ENCODE data around the gene PATJ.

DNA sequence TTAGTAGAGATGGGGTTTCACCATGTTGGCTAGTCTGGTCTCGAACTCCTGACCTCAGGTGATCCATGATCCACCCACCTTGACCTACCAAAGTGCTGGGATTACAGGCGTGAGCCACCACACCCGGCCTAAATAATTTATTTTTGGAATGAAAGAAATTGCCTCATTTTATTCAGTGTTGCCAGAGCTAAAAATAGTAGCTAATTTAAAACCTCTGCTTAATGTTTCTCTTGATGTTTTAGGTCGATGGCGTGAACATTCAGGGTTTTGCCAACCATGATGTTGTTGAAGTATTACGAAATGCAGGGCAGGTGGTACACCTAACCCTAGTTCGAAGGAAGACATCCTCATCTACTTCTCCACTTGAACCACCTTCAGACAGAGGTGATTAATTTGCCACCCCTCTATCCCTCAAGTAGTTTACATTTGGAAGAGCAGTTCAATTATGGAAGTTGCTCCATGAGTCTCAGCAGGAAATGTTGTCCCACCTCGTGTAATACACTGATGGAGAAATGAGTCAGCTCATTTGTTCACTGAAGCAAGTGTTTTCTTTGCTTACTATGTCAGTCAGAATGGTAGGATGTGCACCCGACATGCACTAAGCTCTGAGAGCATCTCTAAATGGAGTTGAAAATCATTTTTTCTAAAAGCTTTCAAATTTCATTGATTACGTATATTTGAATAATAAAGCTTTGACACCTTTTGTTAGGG, 54.9 kb downstream of the PATJ start:
- TF ChIP-seq, protein P1, sequence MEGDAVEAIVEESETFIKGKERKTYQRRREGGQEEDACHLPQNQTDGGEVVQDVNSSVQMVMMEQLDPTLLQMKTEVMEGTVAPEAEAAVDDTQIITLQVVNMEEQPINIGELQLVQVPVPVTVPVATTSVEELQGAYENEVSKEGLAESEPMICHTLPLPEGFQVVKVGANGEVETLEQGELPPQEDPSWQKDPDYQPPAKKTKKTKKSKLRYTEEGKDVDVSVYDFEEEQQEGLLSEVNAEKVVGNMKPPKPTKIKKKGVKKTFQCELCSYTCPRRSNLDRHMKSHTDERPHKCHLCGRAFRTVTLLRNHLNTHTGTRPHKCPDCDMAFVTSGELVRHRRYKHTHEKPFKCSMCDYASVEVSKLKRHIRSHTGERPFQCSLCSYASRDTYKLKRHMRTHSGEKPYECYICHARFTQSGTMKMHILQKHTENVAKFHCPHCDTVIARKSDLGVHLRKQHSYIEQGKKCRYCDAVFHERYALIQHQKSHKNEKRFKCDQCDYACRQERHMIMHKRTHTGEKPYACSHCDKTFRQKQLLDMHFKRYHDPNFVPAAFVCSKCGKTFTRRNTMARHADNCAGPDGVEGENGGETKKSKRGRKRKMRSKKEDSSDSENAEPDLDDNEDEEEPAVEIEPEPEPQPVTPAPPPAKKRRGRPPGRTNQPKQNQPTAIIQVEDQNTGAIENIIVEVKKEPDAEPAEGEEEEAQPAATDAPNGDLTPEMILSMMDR (IDR thresholded peaks at IDR 0.05; ENCODE audit: insufficient read depth, low read length, poor library complexity, severe bottlenecking) = no peak
- no peak for TF ChIP-seq EZH2phosphoT487 (conservative IDR thresholded peaks at IDR 0.05; ENCODE audit: low read length)

Data from SU-DHL-6 (cell line).